ENCODE measurements around the gene KLHDC7B.
A peak's percentile ranks its signal among the peaks of the same experiment; 100 is the strongest.
"Not testable (repeated sequence)": the region's sequence is repeated elsewhere in the genome, so short reads cannot be mapped to it uniquely, and the experiment has no call there.

Gene KLHDC7B

DNA sequence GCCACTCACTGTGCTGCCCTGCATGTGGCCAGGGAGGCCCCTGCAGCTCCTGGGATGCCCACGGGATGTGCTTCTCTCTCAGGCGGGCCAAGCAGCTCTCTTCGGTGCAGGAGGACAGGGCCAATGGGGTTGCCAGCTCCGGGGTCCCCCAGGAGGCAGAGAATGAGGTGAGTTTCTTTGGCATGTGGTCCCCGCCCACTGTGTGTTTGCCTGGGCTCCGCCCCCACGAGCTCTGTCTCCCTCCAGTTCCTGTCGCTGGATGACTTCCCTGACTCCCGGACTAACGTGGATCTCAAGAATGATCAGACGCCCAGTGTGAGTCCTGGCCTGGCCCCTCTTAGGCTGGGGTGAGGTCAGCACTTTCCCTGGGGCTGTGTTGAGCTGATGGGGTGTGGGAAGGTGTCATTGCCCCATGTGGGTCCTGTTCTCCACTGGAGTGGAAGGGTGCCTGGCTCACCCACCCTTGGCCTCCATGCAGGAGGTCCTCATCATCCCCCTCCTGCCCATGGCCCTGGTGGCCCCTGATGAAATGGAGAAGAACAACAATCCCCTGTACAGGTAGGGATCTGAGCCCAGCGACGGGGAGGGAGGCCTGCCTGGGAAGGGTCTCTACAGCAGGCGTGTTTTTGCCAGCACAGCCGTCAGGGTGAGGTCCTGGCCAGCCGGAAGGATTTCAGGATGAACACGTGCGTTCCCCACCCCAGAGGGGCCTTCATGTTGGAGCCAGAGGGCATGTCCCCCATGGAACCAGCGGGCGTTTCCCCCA lies 28.0 kb upstream of the KLHDC7B start:
- no peak for DNase-seq (ENCODE audit: low read depth)

DNA sequence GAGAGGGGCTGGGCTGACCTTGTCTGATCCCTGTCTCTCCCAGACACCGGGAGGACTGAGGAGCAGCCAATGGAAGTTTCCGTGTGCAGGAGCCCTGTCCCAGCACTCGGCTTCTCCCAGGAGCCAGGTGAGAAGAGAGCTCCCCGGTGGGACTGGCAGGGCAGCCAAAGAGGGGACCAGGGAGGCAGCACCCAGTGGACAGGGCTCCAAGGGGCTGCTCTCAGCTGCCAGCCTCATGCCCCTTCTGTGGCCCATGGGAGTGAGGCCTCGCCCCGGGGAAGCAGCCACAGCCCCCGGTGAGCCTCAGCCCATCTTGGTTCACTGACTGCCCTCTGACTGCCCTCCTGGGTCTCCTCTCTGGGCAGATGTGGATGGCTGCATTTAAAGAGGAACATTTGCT lies 27.1 kb upstream of the KLHDC7B start:
- no peak for DNase-seq (ENCODE audit: low read depth)

DNA sequence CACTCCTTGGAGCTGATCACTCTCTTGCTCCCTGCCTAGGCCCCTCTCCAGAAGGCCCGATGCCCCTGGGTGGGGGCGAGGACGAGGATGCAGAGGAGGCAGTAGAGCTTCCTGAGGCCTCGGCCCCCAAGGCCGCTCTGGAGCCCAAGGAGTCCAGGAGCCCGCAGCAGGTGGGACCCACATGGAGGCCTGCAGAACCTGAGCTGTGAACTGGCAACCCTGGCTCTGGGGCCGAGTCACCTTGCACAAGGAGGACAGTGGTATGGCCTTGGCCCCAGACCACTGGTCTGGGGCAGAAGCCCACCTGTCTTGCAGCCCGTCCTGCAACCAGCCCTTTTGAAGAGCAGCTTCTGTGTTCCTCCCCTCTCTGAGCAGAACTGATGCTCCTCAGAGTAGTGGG lies 26.5 kb upstream of the KLHDC7B start:
- no peak for DNase-seq (ENCODE audit: low read depth)

DNA sequence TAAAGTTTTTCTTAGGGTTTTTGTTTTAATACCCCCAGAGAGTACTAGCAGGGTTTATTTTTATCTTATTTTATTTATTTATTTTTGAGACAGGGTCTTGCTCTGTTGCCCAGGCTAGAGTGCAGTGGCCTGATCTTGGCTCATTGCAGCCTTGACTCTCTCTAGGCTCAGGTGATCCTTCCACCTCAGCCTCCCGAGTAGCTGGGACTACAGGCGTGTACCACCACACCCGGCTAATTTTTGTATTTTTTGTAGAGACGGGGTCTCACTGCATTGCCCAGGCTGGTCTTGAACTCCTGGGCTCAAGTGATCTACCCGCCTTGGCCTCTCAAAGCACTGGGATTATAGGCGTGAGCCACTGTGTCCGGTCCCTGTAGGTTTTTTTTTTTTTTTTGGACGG lies 25.5 kb upstream of the KLHDC7B start:
- DNase-seq (ENCODE audit: low read depth), result not testable (repeated sequence)

DNA sequence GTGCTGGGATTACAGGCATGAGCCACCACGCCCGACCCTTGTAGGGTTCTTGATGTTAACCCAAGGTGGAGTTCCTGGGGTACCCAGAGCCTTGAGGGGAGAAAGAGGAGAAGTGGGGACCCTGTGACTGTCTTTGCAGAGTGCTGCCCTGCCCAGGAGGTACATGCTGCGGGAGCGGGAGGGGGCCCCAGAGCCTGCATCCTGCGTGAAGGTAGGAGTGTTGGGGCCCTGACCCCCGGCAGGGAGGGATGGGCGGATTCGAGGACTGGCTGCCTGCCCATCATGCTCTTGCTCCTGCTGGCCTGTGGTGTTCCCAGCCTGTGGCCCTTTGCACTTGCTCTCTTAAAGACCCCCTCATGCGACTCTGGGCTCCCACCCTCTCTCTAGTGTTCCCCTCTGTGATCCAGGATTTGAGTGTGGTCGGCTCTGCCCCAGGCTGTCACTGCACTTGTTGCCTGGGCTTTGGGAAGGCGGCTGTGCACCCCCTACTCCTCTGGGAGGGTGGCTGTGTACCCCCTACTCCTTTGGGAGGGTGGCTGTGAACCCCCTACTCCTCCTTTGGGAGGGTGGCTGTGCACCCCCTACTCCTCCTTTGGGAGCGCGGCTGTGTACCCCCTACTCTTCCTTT lies 24.8 kb upstream of the KLHDC7B start:
- DNase-seq (ENCODE audit: low read depth), result no peak

DNA sequence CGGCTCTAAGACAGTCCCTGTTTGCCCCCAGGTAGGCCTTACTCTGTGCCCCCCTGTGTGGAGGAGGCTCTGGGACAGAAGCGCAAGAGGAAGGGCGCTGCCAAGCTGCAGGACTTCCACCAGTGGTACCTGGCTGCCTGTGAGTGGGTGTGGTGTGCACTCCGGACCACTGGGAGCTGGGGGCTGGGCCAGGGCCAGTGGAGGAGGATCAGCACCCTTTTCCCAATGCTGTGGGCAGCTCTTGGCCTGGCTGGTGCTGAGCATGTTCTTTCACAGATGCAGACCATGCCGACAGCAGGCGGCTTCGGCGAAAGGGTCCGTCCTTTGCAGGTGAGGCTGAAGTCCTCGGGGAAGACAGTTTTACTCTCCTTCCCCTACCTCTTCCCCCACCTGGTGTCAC lies 24.0 kb upstream of the KLHDC7B start:
- no peak for DNase-seq (ENCODE audit: low read depth)

DNA sequence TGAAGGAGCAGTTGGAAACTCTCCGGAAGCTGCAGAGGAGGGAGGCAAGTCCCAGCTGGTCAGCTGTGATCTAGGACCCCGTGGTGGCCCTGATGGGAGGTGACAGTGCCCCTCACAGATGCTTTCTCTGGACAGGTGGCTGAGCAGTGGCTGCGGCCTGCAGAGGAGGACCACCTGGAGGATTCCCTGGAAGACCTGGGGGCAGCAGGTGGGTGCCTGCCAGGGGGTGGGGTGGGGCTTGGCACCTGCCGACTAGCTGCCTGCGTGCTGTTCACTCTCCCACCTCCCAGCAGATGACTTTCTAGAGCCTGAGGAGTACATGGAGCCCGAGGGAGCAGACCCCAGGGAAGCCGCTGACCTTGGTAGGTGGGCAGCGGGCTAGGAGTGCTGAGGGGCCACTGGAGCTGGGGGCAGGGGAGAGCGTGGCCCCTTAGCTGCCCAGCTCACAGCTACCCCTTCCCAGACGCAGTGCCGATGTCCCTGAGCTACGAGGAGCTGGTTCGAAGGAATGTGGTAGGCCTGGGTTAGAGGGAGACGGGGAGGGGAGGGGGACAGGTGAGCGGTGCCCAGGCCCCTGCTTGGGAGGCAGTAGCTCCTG lies 23.4 kb upstream of the KLHDC7B start:
- no peak for DNase-seq (ENCODE audit: low read depth)

DNA sequence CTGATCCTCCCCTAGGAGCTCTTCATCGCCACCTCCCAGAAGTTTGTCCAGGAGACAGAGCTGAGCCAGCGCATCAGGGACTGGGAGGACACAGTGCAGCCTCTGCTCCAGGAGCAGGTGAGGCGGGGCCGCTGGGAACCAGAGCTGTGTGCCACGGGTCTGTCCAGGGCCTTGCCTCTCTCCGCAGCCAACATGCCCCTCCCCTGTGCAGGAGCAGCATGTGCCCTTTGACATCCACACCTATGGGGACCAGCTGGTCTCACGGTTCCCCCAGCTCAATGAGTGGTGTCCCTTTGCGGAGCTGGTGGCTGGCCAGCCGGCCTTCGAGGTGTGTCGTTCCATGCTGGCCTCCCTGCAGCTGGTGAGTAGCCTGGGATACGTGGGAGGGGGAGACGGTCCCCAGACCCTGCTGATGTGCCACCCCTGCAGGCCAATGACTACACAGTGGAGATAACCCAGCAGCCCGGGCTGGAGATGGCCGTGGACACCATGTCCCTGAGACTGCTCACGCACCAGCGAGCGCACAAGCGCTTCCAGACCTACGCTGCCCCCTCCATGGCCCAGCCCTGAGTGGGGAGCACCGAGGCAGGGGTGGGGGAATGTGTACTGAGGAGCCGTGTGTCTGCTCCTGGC lies 22.8 kb upstream of the KLHDC7B start:
- DNase-seq (ENCODE audit: low read depth), result no peak

DNA sequence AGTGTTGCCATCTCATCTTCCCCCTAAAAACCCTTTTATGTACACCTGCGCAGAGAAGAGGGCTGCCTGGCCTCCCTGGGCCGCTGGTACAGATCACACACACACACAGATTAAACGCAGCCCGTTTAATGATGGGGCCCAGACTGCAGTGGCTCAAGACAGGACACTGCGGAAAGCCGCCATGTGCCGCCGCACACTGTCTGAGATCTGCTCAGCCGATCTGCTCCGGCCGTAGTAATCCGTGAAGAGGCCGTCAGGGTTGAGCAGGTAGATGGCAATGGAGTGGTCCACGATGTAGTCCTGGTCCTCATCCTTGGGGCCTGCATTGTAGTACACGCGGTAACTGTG lies 22.3 kb upstream of the KLHDC7B start:
- DNase-seq (ENCODE audit: low read depth), result no peak

DNA sequence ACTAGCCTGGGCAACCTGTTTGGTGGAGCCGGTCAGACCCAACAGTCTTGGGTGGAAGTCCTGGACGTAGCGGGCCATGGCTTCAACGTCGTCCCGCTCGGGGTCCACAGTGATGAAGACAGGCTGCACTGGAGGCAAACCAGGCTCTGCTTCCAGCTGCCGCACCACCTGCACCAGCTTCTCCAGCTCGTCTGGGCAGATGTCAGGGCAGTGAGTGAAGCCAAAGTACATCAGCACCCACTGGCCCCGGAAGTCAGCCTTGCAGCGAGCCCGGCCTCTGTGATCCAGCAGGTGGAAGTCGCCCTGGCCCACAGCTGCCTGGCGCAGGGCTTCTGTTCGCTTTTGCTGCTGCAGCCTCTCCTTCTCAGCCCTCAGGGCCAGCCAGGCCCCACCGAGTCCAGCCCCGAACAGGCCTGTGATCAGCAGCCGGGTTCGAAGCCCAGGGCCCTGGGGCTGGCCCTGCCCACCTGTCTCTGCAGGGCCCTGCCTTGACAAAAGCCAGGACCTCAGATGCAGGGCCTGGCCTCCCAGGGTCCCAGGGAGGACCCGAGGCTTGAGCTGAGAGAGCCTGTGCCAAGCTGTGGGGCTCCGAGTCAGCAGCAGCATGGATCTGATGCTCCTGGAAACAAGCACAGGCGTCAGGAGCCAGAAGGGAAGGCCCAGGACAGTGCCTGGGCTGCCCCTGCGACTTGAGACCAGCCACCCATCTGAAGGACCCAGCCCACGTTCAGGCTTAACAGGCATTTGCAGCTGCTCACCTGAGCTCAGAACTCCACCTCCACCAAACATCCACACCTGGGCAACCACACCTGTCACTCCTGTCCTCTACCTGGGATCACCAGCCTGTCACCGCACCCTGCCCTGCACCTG lies 21.7 kb upstream of the KLHDC7B start:
- DNase-seq (ENCODE audit: low read depth), result no peak

DNA sequence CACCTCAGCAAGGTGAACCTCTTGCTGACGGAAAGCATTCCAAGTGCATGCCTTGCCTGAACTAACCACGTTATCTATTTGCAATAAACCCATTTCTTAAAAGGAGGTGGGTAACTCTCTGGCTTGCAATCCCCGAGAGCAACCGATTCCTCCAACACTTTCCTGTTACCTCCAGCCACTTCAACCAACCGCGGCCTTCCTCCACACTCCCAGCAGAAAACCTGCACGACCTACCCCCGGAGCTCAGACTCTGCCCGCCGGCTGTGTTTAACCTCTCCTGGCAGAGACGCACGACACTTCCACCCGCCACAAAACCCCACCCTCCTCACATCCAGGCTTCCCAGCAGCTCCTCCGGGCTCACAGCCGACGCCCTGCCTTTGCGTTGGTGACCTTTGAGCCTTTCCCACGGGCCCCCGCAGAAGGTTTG lies 21.0 kb upstream of the KLHDC7B start:
- no peak for DNase-seq (ENCODE audit: low read depth)

DNA sequence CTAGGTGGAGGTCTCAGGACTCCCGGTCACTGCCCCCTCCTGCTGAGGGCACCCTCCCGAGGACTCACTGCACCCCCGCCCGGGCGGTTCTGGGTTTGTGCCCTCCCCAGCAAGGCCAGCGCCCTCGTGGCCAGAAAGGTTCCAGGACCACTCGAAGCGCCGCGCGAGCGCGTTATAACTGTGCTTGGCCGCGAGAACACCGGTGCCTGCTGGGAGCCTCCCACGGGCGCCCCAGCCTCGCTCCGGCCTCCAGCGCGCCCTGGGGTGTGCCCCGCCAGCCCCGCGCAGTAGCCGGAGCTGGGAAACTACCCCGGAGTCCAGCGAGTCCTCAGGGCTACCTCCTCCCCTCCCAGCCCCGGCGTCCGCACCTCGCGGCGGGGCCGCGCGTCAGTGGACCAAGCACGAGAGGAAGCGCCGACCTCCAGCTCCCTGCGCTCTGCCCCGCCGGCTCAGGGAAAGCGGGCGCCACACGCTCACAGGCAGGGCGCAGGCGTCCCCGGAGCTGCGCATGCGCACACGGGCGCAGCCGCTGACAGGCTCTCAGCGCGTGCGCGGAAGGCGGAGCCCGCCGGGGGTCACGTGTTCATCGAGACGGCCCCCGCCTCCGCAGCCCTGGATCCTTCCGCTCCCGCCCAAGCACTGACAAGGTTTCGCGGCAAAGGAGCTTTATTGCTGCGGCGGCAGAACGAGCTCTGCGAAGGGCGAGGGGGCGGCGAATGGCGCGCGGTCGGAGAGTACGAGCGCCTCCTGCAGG lies 20.4 kb upstream of the KLHDC7B start, which contains the start of gene SCO2:
TSS of gene SCO2 (minus strand) at position 495 of the 754 bp plus-strand sequence. CDS start 1,187 bp downstream, outside the sequence.
- peak; percentile 82 for DNase-seq (ENCODE audit: low read depth)

DNA sequence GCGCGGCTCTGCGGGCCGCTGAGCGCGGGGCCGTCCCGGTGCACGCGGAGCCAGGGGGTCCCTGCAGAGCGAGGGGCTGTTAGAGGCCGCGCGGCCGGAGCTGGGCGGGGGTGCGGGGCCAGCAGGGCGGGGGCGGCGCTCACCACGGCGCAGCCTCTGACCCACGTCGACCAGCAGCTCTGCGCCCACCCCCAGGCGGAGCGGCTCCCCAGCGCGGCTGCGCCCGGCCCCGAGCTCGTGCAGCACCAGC lies 19.9 kb upstream of the KLHDC7B start:
- DNase-seq (ENCODE audit: low read depth), result no peak

DNA sequence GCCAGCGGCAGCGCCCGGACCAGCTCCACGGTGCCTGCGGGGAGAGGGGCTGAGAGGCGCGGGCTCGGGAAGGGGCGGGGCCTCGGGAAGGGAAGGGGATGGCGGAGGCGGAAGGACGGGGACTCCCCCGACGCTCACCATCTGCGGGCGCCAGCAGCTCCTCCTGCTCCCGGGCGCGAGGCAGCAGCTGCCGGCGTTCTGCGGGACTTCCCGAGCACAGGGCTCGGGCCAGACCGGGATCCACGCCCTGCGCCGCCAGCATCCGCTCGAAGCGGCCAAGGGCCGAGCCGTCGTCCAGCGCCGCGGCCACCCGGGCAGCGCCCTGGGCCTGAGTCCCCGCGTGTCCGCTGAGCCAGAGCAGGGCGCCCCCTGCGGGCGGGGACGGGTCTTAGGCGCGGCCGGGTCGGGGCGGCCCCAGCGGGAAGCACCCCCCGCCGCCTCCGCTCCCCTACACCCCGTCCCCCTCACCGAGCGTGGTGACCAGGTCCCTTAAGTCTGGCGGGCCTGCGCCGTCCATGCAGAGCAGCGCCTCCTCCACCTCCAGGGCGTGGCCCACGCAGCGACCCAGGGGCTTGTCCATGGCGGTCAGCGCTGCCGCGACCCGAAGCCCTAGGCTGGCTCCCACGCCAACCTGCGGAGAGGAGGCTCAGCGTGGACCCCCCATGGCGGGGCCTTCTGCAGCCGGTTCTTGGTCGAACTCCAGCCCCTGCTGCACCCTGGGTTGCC lies 19.4 kb upstream of the KLHDC7B start:
- no peak for DNase-seq (ENCODE audit: low read depth)

DNA sequence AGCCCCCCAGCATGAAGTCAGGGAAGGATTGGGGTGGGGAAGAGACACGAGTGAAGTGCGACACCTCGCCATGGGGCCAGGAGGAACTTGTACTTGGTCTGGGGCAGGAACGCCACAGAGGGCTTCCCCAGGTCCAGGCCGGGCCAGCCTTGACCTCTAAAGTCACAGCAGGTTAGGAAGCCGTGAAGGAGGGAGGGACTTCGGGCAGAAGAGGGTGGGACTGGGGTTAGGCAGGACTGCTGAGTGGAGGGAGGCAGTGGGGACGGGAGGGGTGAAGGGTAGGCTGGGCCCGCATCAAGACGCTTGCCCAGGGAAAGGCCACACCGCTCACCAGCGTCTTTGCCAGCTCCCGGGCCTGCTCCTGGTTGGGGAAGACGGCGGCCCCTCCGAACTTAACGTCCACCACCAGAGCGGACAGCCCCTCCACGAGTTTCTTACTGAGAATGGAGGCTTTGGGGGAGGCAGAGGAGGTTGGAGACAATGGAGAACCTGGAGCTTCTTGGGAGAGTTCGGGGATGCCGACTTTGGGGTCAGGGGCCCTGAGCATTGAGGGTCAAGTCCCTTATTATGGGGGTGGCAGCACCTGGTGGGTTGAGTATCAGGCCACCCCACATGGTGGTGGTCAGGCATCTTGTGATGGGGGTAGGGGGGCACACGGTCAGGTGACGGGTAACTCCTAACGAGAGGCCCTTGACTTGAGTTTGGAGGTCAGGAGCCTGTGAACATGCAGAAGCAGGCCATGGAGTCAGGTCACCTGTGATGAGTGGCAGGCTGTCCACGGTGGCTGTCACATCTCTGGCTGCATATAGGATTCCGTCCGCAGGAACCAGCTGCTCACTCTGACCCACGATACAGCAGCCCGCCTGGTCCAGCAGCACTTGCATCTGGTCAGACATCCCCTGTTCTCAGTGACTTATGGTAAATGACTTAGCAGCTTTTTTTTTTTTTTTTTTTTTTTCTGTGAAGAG lies 18.6 kb upstream of the KLHDC7B start:
- DNase-seq (ENCODE audit: low read depth), result no peak

DNA sequence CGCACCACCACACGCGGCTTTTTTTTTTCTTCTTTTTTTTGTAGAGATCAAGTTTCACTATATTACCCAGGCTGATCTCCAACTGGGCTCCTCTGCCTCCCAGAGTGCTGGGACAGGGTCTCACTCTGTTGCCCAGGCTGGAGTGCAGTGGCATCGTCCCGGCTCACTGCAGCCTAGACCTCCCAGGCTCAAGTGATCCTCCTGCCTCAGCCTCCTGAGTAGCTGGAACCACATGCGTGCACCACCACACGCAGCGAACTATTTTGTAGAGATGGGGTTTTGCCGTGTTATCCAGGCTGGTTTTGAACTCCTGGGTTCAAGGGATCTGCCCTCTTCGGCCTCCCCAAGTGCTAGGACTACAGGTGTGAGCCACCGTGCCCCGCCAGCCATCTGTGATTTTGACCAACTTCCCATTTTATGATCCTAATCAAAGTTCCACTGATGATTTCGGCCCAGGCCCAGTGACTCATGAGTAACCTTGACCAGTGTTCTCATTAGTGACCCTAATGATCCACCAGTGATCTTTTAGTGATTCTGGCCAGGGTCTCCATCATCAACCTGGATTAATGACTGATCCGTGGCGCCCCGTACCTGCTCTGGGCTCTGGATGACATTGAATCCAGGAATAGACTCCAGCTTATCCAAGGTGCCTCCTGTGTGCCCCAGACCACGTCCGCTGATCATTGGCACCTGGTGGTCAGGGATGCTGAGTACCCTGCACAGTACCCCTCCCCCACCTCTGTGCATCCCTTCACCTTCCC lies 17.6 kb upstream of the KLHDC7B start:
- no peak for DNase-seq (ENCODE audit: low read depth)

DNA sequence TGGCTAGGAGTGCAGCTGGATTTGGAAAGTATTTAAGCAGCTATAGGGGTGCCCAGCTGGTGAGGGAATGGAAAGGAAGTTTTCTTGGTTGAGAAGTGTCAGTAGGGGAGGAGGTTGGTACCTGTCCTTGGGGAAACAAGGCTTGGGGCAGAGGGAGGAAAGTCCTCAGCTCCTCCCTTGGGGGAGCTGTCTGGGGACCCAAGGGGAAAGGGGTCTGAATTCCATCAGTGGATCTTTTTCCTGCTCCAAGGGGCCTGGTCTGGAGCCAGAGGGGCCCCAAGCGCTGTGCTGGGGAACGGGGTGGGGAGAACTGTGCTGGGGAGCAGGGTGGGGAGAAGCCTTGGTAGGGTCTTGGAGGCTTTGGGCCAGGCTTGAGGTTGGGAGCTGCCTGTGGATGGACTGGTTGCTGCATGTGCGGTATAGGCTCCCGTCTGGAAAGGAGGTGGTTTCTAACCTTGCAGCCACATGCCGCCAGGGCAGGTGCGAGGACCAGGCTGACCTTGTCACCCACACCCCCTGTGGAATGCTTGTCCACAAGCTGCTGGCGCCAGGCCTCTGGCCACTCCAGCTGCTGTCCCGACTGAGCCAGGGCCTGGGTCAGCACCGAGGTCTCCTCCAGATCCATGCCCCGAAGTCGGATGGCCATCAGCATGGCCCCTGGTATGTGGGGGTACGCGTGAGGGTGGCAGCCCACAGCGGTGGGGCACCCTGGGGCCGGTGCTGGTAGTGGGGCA lies 16.9 kb upstream of the KLHDC7B start:
- no peak for DNase-seq (ENCODE audit: low read depth)

DNA sequence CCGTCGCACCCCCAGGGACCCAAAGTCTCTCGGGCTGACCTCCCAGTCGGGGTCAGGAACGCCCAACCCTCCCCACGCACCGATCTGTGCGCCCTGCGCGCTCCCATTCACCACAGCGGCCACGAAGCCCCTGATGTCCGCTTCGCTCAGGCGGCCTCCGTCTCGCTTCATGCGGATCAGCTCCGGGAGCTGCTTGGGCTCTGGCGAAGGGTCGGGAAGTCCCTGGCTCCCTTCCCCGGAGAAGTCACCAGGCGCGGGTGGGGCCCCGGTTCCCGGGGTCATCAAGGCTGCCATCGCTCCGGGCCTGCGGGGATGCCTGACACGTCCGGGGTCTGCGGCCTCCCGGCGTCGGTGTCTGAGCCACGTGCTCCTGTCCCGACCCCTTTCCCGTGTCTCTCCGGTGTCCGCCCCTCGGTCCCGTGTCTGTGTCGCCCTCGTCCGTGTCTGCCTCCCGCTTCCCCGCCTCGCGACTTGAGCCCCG lies 16.2 kb upstream of the KLHDC7B start:
- DNase-seq (ENCODE audit: low read depth), result no peak
